KOPT-K1 (cell line): Measurements from ENCODE around the gene MYO18A.
A peak's percentile ranks its signal among the peaks of the same experiment; 100 is the strongest.

Source experiments
- H3K27ac ChIP-seq: fragments of 200-600 bp; sonication (generic); 2 replicates; pipeline ENCODE4 v1.5.1; 2016; ENCODE audit warnings: antibody characterized with exemption, mild to moderate bottlenecking, low read depth, low read length; ENCODE audit not compliant: poor library complexity, severe bottlenecking
- H3K36me3 ChIP-seq: fragments of 200-600 bp; sonication (generic); 2 replicates; pipeline ENCODE4 v1.5.1; 2017; ENCODE audit warnings: antibody characterized with exemption, mild to moderate bottlenecking, low read length, moderate library complexity; ENCODE audit not compliant: insufficient read depth
- H3K9me3 ChIP-seq: fragments of 200-600 bp; sonication (generic); 2 replicates; pipeline ENCODE4 v1.5.1; 2017; ENCODE audit warnings: antibody characterized with exemption, low read length, mild to moderate bottlenecking; ENCODE audit not compliant: insufficient read depth, poor library complexity, severe bottlenecking

MYO18A gene

GRCh38 chr17:29165261-29165660 is 14.9 kb downstream of the MYO18A start:
- Histone ChIP-seq H3K9me3 (no peaks in the 10 kb centered on the region), H3K36me3 (peaks cover 6% of the 10 kb centered on the region; the same call in 1 of the 2 replicates), H3K27ac (no peak overlapping the region)

GRCh38 chr17:29163563-29163962 is 16.6 kb downstream of the MYO18A start:
- H3K9me3 ChIP-seq = no peaks in the 10 kb centered on the region
- H3K36me3 ChIP-seq = peaks cover 6% of the 10 kb centered on the region; the same call in 1 of the 2 replicates
- H3K27ac ChIP-seq = no peak overlapping the region

- peaks cover 6% of the 10 kb centered on the region; the same call in 1 of the 2 replicates for H3K36me3 ChIP-seq
- no peak overlapping the region for H3K27ac ChIP-seq
- no peaks in the 10 kb centered on the region for H3K9me3 ChIP-seq
These were observed 17.3 kb downstream of the MYO18A start for GRCh38 chr17:29162909-29163341.

- Histone ChIP-seq H3K9me3 (no peaks in the 10 kb centered on the region), H3K36me3 (peaks cover 6% of the 10 kb centered on the region; the same call in 1 of the 2 replicates), H3K27ac (no peak overlapping the region)
These were observed 17.9 kb downstream of the MYO18A start for GRCh38 chr17:29162082-29162908.

- Histone ChIP-seq H3K27ac (no peak overlapping the region), H3K9me3 (no peaks in the 10 kb centered on the region), H3K36me3 (no peaks in the 10 kb centered on the region)
These were observed 19.9 kb downstream of the MYO18A start for GRCh38 chr17:29160253-29160652.

- no peaks in the 10 kb centered on the region for H3K36me3 ChIP-seq
- H3K9me3 ChIP-seq = no peaks in the 10 kb centered on the region
- no peak overlapping the region for H3K27ac ChIP-seq
These were observed 20.8 kb downstream of the MYO18A start for GRCh38 chr17:29159306-29159860.

- no peaks in the 10 kb centered on the region for H3K9me3 ChIP-seq
- H3K36me3 ChIP-seq = no peaks in the 10 kb centered on the region
- H3K27ac ChIP-seq = peak overlapping the region; percentile 0
These were observed 21.5 kb downstream of the MYO18A start for GRCh38 chr17:29158488-29159275.

GRCh38 chr17:29158096-29158487 is 22.1 kb downstream of the MYO18A start:
- no peaks in the 10 kb centered on the region for H3K9me3 ChIP-seq
- H3K36me3 ChIP-seq = no peaks in the 10 kb centered on the region
- no peak overlapping the region for H3K27ac ChIP-seq

- Histone ChIP-seq H3K36me3 (no peaks in the 10 kb centered on the region), H3K9me3 (no peaks in the 10 kb centered on the region), H3K27ac (no peak overlapping the region)
These were observed 22.9 kb downstream of the MYO18A start for GRCh38 chr17:29157310-29157709.

- Histone ChIP-seq H3K27ac (no peak overlapping the region), H3K9me3 (no peaks in the 10 kb centered on the region), H3K36me3 (no peaks in the 10 kb centered on the region)
These were observed 23.4 kb downstream of the MYO18A start for GRCh38 chr17:29156781-29157180.

GRCh38 chr17:29155966-29156338 is 24.2 kb downstream of the MYO18A start:
- H3K27ac ChIP-seq = peak overlapping the region; percentile 57
- no peaks in the 10 kb centered on the region for H3K36me3 ChIP-seq
- H3K9me3 ChIP-seq = no peaks in the 10 kb centered on the region

GRCh38 chr17:29155227-29155965 is 24.8 kb downstream of the MYO18A start:
- H3K36me3 ChIP-seq = no peaks in the 10 kb centered on the region
- no peaks in the 10 kb centered on the region for H3K9me3 ChIP-seq
- peak overlapping the region; percentile 57 for H3K27ac ChIP-seq

- Histone ChIP-seq H3K36me3 (no peaks in the 10 kb centered on the region), H3K27ac (peak overlapping the region; percentile 57), H3K9me3 (no peaks in the 10 kb centered on the region)
These were observed 25.5 kb downstream of the MYO18A start for GRCh38 chr17:29154516-29155226.

GRCh38 chr17:29151567-29151966 is 28.6 kb downstream of the MYO18A start:
- H3K9me3 ChIP-seq = no peaks in the 10 kb centered on the region
- no peaks in the 10 kb centered on the region for H3K36me3 ChIP-seq
- no peak overlapping the region for H3K27ac ChIP-seq
